ENCODE measurements around the gene PILRB. TPM values are rescaled to one million over a fixed set of nuclear protein-coding genes. Genes with fewer than 3 reads are reported as not detected.

The PILRB gene
- total RNA-seq, 2 experiments from 2014 or later, result 56.4 to 67.6 TPM

DNA sequence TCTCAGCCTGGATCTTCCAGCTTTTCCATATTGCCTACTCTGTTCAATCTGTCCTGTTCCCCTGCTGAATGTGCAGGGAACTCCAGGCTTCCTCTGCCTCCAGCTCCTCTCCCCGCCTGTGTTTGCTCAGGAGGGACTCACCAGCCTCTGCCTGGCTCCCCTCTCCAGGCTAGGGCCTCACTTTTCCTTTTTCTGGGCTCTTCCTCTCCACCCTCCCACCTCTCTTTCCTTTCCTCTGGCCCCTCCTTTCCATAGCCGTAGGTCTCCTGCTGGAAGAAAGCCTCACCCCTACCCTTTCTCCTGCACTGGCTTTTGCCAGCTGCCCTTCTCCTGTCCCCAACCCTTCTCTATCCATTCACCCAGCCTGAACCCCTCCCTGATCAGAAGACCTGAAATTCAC, 40.3 kb downstream of the PILRB start:
- Histone ChIP-seq H3K27me3 (ENCODE audit: control insufficient read depth in 1 of 2, insufficient read depth in 2 of 2, low read length in 2 of 2) (no peaks in the 10 kb centered on the region), H3K36me3 (ENCODE audit: insufficient read depth, low read length) (no peaks in the 10 kb centered on the region), H3K4me1 (ENCODE audit: insufficient read depth, low read length) (peaks cover 19% of the 10 kb centered on the region), H3K9me3 (ENCODE audit: control insufficient read depth in 1 of 2, insufficient read depth in 1 of 2, low read length in 2 of 2) (no peaks in the 10 kb centered on the region), H3K4me3 (ENCODE audit: low read length) (no peak overlapping the region), H3K27ac (ENCODE audit: low read depth in 1 of 2, low read length in 2 of 2) (no peak overlapping the region)
- ATAC-seq (ENCODE audit: poor library complexity) (no peak), DNase-seq (no peak)
- Mint-ChIP-seq H3K27ac (no peak overlapping the region), H3K9me3 (no peaks in the 10 kb centered on the region), H3K27me3 (no peaks in the 10 kb centered on the region), H3K4me3 (no peak overlapping the region), H3K4me1 (ENCODE audit: low read depth) (peaks cover 11% of the 10 kb centered on the region), H3K36me3 (ENCODE audit: low read depth) (no peaks in the 10 kb centered on the region)
- TF ChIP-seq, protein P1, sequence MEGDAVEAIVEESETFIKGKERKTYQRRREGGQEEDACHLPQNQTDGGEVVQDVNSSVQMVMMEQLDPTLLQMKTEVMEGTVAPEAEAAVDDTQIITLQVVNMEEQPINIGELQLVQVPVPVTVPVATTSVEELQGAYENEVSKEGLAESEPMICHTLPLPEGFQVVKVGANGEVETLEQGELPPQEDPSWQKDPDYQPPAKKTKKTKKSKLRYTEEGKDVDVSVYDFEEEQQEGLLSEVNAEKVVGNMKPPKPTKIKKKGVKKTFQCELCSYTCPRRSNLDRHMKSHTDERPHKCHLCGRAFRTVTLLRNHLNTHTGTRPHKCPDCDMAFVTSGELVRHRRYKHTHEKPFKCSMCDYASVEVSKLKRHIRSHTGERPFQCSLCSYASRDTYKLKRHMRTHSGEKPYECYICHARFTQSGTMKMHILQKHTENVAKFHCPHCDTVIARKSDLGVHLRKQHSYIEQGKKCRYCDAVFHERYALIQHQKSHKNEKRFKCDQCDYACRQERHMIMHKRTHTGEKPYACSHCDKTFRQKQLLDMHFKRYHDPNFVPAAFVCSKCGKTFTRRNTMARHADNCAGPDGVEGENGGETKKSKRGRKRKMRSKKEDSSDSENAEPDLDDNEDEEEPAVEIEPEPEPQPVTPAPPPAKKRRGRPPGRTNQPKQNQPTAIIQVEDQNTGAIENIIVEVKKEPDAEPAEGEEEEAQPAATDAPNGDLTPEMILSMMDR (IDR thresholded peaks at IDR 0.05), result no peak
- intact Hi-C loops (cut with DNase I, micrococcal nuclease), result no loop called here
- POLR2A ChIA-PET, result no interaction called here
- CTCF ChIA-PET, result no interaction called here

DNA sequence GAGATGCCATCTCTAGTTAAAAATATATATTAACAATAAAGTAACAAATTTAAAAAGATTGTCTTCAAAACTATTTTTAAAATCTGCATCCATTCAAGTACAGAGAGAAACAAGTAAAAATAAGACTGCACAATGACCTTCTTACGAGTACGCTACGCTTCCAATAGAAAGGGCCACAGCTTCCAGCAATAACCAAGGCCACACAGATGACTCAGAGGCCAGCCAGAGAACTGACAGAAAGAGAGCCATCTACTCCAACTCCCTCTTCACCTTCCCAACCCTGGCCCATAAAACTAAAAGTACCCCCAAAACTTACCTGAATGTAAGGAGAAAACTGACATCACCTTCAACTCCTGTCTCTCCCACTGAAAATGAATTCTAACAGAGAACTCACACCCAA, 42.1 kb downstream of the PILRB start:
- Histone ChIP-seq H3K4me1 (ENCODE audit: insufficient read depth, low read length) (peaks cover 19% of the 10 kb centered on the region), H3K27me3 (ENCODE audit: control insufficient read depth in 1 of 2, insufficient read depth in 2 of 2, low read length in 2 of 2) (no peaks in the 10 kb centered on the region), H3K4me3 (ENCODE audit: low read length) (no peak overlapping the region), H3K9me3 (ENCODE audit: control insufficient read depth in 1 of 2, insufficient read depth in 1 of 2, low read length in 2 of 2) (no peaks in the 10 kb centered on the region), H3K27ac (ENCODE audit: low read depth in 1 of 2, low read length in 2 of 2) (no peak overlapping the region), H3K36me3 (ENCODE audit: insufficient read depth, low read length) (no peaks in the 10 kb centered on the region)
- Mint-ChIP-seq H3K27me3 (no peaks in the 10 kb centered on the region), H3K4me1 (ENCODE audit: low read depth) (peaks cover 11% of the 10 kb centered on the region), H3K4me3 (no peak overlapping the region), H3K36me3 (ENCODE audit: low read depth) (peaks cover 7% of the 10 kb centered on the region), H3K27ac (no peak overlapping the region), H3K9me3 (no peaks in the 10 kb centered on the region)
- ChIA-PET CTCF (no interaction called here), POLR2A (no interaction called here)
- DNase-seq (no peak), ATAC-seq (ENCODE audit: poor library complexity) (no peak)
- TF ChIP-seq, protein P1 (IDR thresholded peaks at IDR 0.05), result no peak
- intact Hi-C loops (cut with DNase I, micrococcal nuclease), result no loop called here

DNA sequence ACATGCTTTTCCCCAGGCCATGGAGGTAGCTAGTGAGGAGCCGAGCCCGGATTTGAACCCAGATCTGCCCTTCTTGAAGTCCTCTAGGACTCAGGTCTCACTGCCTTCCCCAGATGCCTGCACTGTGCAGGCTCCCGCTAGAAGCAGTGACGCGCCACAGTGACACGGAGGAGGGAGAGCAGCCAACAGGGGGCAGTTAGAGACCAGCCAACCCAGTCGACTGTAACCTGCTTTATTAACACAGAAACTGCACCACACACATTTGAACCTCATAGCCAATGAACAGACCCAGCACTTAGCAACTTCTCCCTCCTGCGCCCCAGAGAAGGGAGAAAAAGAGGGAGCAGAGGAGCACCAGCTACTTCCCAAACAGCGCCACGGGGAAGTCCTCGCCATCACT, 42.7 kb downstream of the PILRB start:
- intact Hi-C loops (cut with DNase I, micrococcal nuclease), result no loop called here
- H3K4me3 Mint-ChIP-seq, result no peak overlapping the region
- Histone ChIP-seq H3K36me3 (ENCODE audit: insufficient read depth, low read length) (no peaks in the 10 kb centered on the region), H3K4me1 (ENCODE audit: insufficient read depth, low read length) (peaks cover 19% of the 10 kb centered on the region), H3K9me3 (ENCODE audit: control insufficient read depth in 1 of 2, insufficient read depth in 1 of 2, low read length in 2 of 2) (no peaks in the 10 kb centered on the region), H3K4me3 (ENCODE audit: low read length) (no peak overlapping the region), H3K27ac (ENCODE audit: low read depth in 1 of 2, low read length in 2 of 2) (no peak overlapping the region), H3K27me3 (ENCODE audit: control insufficient read depth in 1 of 2, insufficient read depth in 2 of 2, low read length in 2 of 2) (no peaks in the 10 kb centered on the region)
- TF ChIP-seq, protein P1 (IDR thresholded peaks at IDR 0.05), result no peak
- ATAC-seq (ENCODE audit: poor library complexity) (no peak), DNase-seq (peak in 2 of 14 experiments; percentile 15 to 17)
- no peak overlapping the region for H3K27ac Mint-ChIP-seq
- ChIA-PET POLR2A (interaction anchor here (1.3 kb wide), 1 partner anchor 27 kb away, joined by 3 read pairs; no protein-coding TSS in a partner anchor), CTCF (no interaction called here)
- H3K27me3 Mint-ChIP-seq, result no peaks in the 10 kb centered on the region
- no peaks in the 10 kb centered on the region for H3K9me3 Mint-ChIP-seq
- peaks cover 7% of the 10 kb centered on the region for H3K36me3 Mint-ChIP-seq (ENCODE audit: low read depth)
- peaks cover 11% of the 10 kb centered on the region for H3K4me1 Mint-ChIP-seq (ENCODE audit: low read depth)

Measured in CD4-positive, alpha-beta T cell (primary cell).